ENCODE data around the gene LRIG2.
"Not testable (repeated sequence)": the region's sequence is repeated elsewhere in the genome, so short reads cannot be mapped to it uniquely, and the experiment has no call there.

LRIG2 gene

GRCh38 chr1:113058941-113059706, 13.9 kb upstream of the LRIG2 start:
- DNase-seq (ENCODE audit: low spot score), result peak; percentile 3

GRCh38 chr1:113063456-113063855, 9.5 kb upstream of the LRIG2 start:
- not testable (repeated sequence) for DNase-seq (ENCODE audit: low spot score)

GRCh38 chr1:113072141-113072756, 749 bp upstream of the LRIG2 start:
- DNase-seq (ENCODE audit: low spot score), result no peak

- DNase-seq (ENCODE audit: low spot score), result no peak
These were observed 517 bp downstream of the LRIG2 start for GRCh38 chr1:113073479-113073950.

- peak; percentile 6 for DNase-seq (ENCODE audit: low spot score)
These were observed 1.2 kb downstream of the LRIG2 start for GRCh38 chr1:113074237-113074636.

- not testable (repeated sequence) for DNase-seq (ENCODE audit: low spot score)
These were observed 5.0 kb downstream of the LRIG2 start for GRCh38 chr1:113077978-113078377.

GRCh38 chr1:113086541-113086940, 13.5 kb downstream of the LRIG2 start:
- no peak for DNase-seq (ENCODE audit: low spot score)

GRCh38 chr1:113088972-113089371, 16.0 kb downstream of the LRIG2 start:
- peak; percentile 15 for DNase-seq (ENCODE audit: low spot score)

- DNase-seq (ENCODE audit: low spot score), result no peak
These were observed 17.1 kb downstream of the LRIG2 start for GRCh38 chr1:113090051-113090450.

- no peak for DNase-seq (ENCODE audit: low spot score)
These were observed 19.1 kb downstream of the LRIG2 start for GRCh38 chr1:113091988-113092594.

- no peak for DNase-seq (ENCODE audit: low spot score)
These were observed 21.5 kb downstream of the LRIG2 start for GRCh38 chr1:113094506-113094905.

- DNase-seq (ENCODE audit: low spot score), result no peak
These were observed 22.9 kb downstream of the LRIG2 start for GRCh38 chr1:113095790-113096455.

GRCh38 chr1:113096493-113096892, 23.5 kb downstream of the LRIG2 start:
- DNase-seq (ENCODE audit: low spot score), result peak; percentile 2

- DNase-seq (ENCODE audit: low spot score), result no peak
These were observed 28.6 kb downstream of the LRIG2 start for GRCh38 chr1:113101588-113101987.

- DNase-seq (ENCODE audit: low spot score), result no peak
These were observed 30.1 kb downstream of the LRIG2 start for GRCh38 chr1:113103048-113103447.

- DNase-seq (ENCODE audit: low spot score), result no peak
These were observed 31.0 kb downstream of the LRIG2 start for GRCh38 chr1:113103977-113104376.

- DNase-seq (ENCODE audit: low spot score), result no peak
These were observed 33.9 kb downstream of the LRIG2 start for GRCh38 chr1:113106910-113107309.

- DNase-seq (ENCODE audit: low spot score), result no peak
These were observed 37.0 kb downstream of the LRIG2 start for GRCh38 chr1:113109908-113110554.

- DNase-seq (ENCODE audit: low spot score), result no peak
These were observed 45.3 kb downstream of the LRIG2 start for GRCh38 chr1:113118266-113118665.

- DNase-seq (ENCODE audit: low spot score), result no peak
These were observed 50.7 kb downstream of the LRIG2 start for GRCh38 chr1:113123737-113124136.

- no peak for DNase-seq (ENCODE audit: low spot score)
These were observed 51.4 kb downstream of the LRIG2 start for GRCh38 chr1:113124366-113124765.

- no peak for DNase-seq (ENCODE audit: low spot score)
These were observed 52.5 kb downstream of the LRIG2 start for GRCh38 chr1:113125517-113125916.
